GM12892 (cell line): ENCODE measurements around the gene PSMD11.

Source experiments
- POLR2A ChIP-seq: IDR thresholded peaks from 2 replicates; pipeline ENCODE4 v1.6.1; 2011; ENCODE audit warnings: low read depth, low read length, control low read depth
- POLR2AphosphoS5 ChIP-seq: IDR thresholded peaks from 2 replicates; pipeline ENCODE4 v1.6.1; 2011; ENCODE audit warnings: low read depth, low read length, control low read depth
- TAF1 ChIP-seq: IDR thresholded peaks from 2 replicates; pipeline ENCODE4 v1.6.1; 2011; ENCODE audit warnings: low read depth, mild to moderate bottlenecking, control low read depth, low read length, borderline replicate concordance

DNA sequence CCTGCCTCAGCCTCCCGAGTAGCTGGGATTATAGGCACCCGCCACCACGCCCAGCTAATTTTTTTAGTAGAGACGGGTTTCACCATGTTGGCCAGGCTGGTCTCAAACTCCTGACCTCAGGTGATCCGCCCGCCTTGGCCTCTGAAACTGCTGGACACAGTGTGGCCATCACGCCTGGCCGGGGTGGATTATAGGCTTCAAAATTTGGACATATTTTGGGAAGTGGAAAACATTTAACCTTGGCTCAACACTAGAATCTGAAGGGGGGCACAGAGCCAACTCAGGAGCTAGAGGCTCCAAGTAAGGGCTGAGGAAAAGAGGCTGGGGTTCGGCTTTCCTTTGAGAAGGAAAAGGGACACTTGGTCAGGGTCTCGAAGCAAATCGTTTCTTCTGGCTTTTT lies 40.3 kb downstream of the PSMD11 start:
- TF ChIP-seq POLR2A = no peak
- TF ChIP-seq POLR2AphosphoS5 = no peak
- TF ChIP-seq TAF1 = no peak
